GM21515 (cell line): ENCODE measurements around the gene MEST.
"Not testable (repeated sequence)": the region's sequence is repeated elsewhere in the genome, so short reads cannot be mapped to it uniquely, and the experiment has no call there.

Experiments
- ATAC-seq: cut with Tn5 transposase; IDR thresholded peaks from one replicate; pipeline ENCODE4 v1.9.1; 2021; ENCODE audit not compliant: unreplicated experiment

MEST gene

GRCh38 chr7:130483031-130483430 lies 8.9 kb upstream of the MEST start:
- no peak for ATAC-seq

- no peak for ATAC-seq
Observed at GRCh38 chr7:130485734-130486113, 6.2 kb upstream of the MEST start.

- no peak for ATAC-seq
Observed at GRCh38 chr7:130486114-130486953, 5.6 kb upstream of the MEST start.

GRCh38 chr7:130486954-130487436 lies 4.9 kb upstream of the MEST start:
- no peak for ATAC-seq

GRCh38 chr7:130488392-130489139 lies 3.3 kb upstream of the MEST start:
- no peak for ATAC-seq

GRCh38 chr7:130489140-130489983 lies 2.5 kb upstream of the MEST start:
- ATAC-seq = no peak

- ATAC-seq = no peak
Observed at GRCh38 chr7:130490311-130490791, 1.5 kb upstream of the MEST start.

GRCh38 chr7:130490888-130491804 lies 739 bp upstream of the MEST start:
- ATAC-seq = no peak

- no peak for ATAC-seq
Observed at GRCh38 chr7:130492523-130493274, 814 bp downstream of the MEST start.

- ATAC-seq = no peak
Observed at GRCh38 chr7:130493275-130493873, 1.5 kb downstream of the MEST start.

- no peak for ATAC-seq
Observed at GRCh38 chr7:130494431-130494858, 2.6 kb downstream of the MEST start.

- ATAC-seq = no peak
Observed at GRCh38 chr7:130500463-130500862, 8.6 kb downstream of the MEST start.

- no peak for ATAC-seq
Observed at GRCh38 chr7:130500910-130501309, 9.0 kb downstream of the MEST start.

GRCh38 chr7:130505753-130506152 lies 13.9 kb downstream of the MEST start:
- ATAC-seq = no peak

GRCh38 chr7:130506358-130506757 lies 14.5 kb downstream of the MEST start:
- no peak for ATAC-seq

GRCh38 chr7:130512038-130512437 lies 20.2 kb downstream of the MEST start:
- not testable (repeated sequence) for ATAC-seq

GRCh38 chr7:130513447-130513846 lies 21.6 kb downstream of the MEST start:
- ATAC-seq = no peak

GRCh38 chr7:130515315-130516040 lies 23.6 kb downstream of the MEST start:
- no peak for ATAC-seq
